Fibroblast of peridontal ligament (primary cell): ENCODE data around the gene WSB2.

Experiments
- DNase-seq: peaks from one replicate; pipeline ENCODE4 v3.0.0-alpha.2; 2010; ENCODE audit errors: extremely low read depth

Gene WSB2

DNA sequence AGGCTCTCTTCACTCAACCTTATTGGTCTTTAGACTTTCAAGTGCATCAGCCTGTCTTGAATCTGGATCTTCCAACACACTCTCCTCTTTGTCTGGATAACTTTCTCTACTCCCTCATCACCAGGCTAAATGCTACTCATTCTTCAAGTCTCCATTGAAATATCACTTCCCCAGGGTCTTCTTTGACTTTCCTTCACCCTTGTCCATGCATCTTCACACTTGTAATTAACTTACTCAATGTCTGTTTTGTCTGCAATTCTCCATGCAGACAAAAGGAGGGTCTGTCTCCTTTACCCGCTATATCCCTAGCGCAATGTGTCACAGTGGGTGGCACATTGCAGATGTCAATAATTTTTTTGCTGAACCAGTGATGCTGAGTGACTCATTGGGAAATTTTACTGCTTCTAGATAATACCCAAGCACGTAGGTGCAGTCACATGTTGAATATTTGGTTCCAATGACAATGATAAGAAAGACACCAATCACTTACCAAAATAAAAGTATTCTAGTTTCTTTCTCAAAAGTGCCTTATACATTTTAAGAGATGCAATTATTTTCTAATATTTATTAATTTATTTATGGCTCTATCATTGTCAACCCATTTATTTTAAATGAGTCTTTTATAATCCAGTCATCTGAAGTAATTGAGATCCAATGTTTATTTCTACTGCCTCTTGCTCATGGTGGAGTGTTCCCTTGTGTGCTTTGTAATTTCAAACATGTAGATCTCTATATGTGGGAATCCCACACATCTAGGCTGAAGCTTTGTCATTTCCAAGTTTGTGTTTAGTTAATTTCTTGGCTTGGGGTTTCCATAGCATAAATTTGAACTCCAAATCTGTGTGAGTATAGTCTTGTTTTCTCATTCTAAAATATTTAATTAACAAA lies 66.2 kb downstream of the WSB2 start:
- no peak for DNase-seq

GRCh38 chr12:117986705-117987469 lies 74.1 kb downstream of the WSB2 start:
- peak; percentile 51 for DNase-seq

GRCh38 chr12:117985182-117985581 lies 75.8 kb downstream of the WSB2 start:
- no peak for DNase-seq
